M059J (cell line): ENCODE results near the gene ITGA5. TPM values are rescaled to one million over a fixed set of nuclear protein-coding genes. Genes with fewer than 3 reads are reported as not detected.

ENCODE experiments used
- DNase-seq: peaks from one replicate; pipeline ENCODE4 v3.0.0-alpha.2; 2012; ENCODE audit warnings: low read depth
- total RNA-seq: library from RNA; depleted of rRNA; stranded (reverse); fragments of >200 nt; shearing (Covaris generic); gene quantifications from 2 replicates; pipeline ENCODE4 v1.2.3, GENCODE V29; 2014

Gene ITGA5
- total RNA-seq, 1 experiment from 2014 or later = 625 TPM

- peak; percentile 95 for DNase-seq
Measured at GRCh38 chr12:54411391-54412241, 7.5 kb downstream of the ITGA5 start.

GRCh38 chr12:54409267-54409666 lies 9.8 kb downstream of the ITGA5 start:
- no peak for DNase-seq

GRCh38 chr12:54407183-54407905 lies 11.7 kb downstream of the ITGA5 start:
- DNase-seq = no peak

- no peak for DNase-seq
Measured at GRCh38 chr12:54405573-54405972, 13.5 kb downstream of the ITGA5 start.

GRCh38 chr12:54405106-54405505 lies 14.0 kb downstream of the ITGA5 start:
- DNase-seq = no peak

GRCh38 chr12:54404061-54405004 lies 14.7 kb downstream of the ITGA5 start:
- DNase-seq = peak; percentile 47

- no peak for DNase-seq
Measured at GRCh38 chr12:54401119-54401518, 17.9 kb downstream of the ITGA5 start.

GRCh38 chr12:54398995-54399793 lies 19.9 kb downstream of the ITGA5 start:
- DNase-seq = peak; percentile 82

GRCh38 chr12:54398218-54398617 lies 20.8 kb downstream of the ITGA5 start:
- DNase-seq = no peak

GRCh38 chr12:54397157-54397556 lies 21.9 kb downstream of the ITGA5 start:
- DNase-seq = no peak

GRCh38 chr12:54395545-54395944 lies 23.5 kb downstream of the ITGA5 start:
- DNase-seq = no peak

- no peak for DNase-seq
Measured at GRCh38 chr12:54394986-54395385, 24.1 kb downstream of the ITGA5 start.

- DNase-seq = peak; percentile 61
Measured at GRCh38 chr12:54394281-54394719, 24.8 kb downstream of the ITGA5 start.

- DNase-seq = no peak
Measured at GRCh38 chr12:54393743-54394142, 25.3 kb downstream of the ITGA5 start.

- DNase-seq = no peak
Measured at GRCh38 chr12:54393207-54393609, 25.9 kb downstream of the ITGA5 start.

- DNase-seq = no peak
Measured at GRCh38 chr12:54392485-54393206, 26.4 kb downstream of the ITGA5 start.

- DNase-seq = no peak
Measured at GRCh38 chr12:54390668-54391551, 28.2 kb downstream of the ITGA5 start.

- no peak for DNase-seq
Measured at GRCh38 chr12:54390176-54390667, 28.8 kb downstream of the ITGA5 start.

GRCh38 chr12:54389607-54390175 lies 29.4 kb downstream of the ITGA5 start:
- no peak for DNase-seq
